ENCODE results near the gene ARL14EP.

Gene ARL14EP

GRCh38 chr11:30328681-30329080 is 5.8 kb downstream of the ARL14EP start:
- no peak for DNase-seq

- no peak for DNase-seq
Observed at GRCh38 chr11:30329150-30329940, 6.4 kb downstream of the ARL14EP start.

DNA sequence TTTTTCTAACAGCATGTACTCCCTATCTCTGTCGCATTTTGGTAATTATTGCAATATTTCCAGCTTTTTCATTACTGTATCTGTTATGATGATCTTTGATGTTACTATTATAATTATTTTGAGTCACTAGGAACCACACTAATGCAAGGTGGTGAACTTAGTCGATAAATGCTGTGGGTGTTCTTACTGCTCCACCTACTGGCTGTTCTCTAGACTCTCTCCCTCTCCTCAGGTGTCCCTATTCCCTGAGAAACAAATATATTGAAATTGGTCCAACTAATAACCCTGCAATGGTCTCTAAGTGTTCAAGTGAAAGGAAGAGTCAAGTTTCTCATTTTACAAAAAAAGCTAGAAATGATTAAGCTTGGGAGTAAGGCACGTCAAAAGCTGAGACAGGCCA is 10.5 kb downstream of the ARL14EP start:
- DNase-seq = no peak

GRCh38 chr11:30342736-30343166 is 19.8 kb downstream of the ARL14EP start:
- no peak for DNase-seq

DNA sequence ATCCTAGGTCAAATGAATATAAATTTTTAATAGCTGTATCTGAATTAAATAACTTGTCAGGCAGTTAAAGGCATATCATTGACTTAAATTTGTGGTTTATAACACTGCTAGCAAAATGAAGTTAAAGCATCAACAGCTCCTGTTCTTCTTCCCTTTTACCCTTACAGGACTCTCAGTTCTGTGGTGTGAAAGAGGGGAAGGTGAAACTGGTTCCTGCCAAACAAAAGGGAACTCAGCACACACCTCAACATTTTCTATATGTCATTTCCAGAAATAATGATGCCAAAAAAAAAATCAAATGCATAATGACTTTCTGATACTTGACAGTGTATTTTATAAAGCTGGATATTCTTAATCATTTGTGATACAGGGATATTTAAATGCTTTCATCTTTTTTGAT is 21.2 kb downstream of the ARL14EP start:
- DNase-seq = no peak

DNA sequence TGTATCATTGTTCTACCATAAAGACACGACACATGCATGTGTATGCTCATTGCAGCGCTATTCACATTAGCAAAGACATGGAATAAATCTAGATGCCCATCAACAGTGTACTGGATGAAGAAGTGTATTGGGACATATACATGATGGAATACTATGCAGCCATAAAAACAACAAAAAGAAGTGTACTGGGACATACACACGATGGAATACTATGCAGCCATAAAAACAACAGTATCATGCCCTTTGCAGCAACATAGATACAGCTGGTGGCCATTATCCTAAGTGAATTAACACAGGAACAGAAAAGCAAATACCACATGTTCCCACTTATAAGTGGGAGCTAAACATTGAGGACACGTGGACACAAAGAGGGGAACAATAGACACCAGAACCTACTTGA is 22.7 kb downstream of the ARL14EP start:
- DNase-seq = no peak

DNA sequence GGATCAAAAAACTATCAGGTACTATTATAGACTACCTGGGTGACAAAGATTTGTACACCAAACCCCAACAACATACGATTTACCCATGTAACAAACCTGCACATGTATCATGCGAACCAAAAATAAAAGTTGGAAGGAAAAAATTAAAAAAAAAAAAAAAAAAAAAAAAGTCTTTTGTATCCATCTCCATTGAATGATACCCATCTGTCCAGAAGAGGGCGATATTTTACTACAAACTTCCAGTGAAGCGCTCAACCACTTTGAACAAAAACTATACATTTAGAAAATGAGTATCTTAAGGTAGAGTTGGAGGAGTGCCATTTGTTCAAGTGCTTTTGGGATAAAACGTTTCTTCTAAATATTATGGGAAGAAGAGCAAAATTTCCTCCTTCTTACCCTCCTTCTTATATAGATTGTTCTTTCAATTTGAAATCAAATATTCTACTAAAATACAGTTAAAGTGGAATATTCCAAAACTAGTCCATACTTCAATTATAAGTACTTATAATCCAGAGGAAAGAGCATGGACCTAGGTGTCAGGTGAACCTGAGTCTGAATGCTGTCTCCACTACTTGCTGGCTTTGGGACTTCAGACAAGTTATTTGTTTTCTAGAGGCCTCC is 23.3 kb downstream of the ARL14EP start:
- DNase-seq = no peak

DNA sequence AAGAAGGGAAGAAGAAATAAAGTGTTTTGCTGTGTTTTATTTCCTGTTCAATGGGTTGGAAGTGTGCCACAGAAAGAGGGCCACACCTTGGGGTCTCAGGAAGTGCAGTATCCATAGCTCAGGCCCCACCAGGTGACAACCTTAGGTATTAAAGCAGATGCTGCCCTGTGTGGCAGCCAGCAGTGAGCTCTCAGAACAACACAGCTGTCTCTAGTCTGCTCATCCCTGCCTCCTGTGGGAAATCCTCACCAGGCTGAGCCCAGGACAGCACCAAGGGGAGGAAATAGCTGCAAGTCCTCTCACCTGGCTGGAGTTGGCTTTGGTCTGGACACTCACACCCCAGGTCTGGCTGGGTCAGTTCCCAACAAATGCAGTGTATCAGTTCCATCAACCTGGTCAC is 25.1 kb downstream of the ARL14EP start:
- DNase-seq = no peak

GRCh38 chr11:30349885-30350284 is 27.0 kb downstream of the ARL14EP start:
- no peak for DNase-seq

GRCh38 chr11:30350384-30350783 is 27.5 kb downstream of the ARL14EP start:
- DNase-seq = no peak

DNA sequence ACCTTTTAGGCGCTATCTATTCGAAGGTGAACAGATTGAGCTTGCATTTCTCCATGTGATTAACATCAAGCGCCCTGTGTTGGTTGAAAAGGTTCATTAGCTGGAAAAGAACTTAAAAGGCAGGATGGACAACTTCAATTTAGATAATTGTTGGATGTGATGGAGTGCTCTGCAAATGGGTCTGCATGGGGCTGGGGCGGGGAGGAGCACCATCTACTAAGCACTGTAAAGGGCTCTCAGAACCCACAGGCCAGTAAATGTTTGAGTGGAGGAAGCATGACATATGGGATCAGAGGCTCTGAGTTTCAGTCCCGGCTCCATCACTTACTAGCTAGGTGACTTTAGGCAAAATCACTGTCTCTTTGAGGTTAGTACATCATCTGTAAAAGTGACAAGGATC is 28.2 kb downstream of the ARL14EP start:
- no peak for DNase-seq

DNA sequence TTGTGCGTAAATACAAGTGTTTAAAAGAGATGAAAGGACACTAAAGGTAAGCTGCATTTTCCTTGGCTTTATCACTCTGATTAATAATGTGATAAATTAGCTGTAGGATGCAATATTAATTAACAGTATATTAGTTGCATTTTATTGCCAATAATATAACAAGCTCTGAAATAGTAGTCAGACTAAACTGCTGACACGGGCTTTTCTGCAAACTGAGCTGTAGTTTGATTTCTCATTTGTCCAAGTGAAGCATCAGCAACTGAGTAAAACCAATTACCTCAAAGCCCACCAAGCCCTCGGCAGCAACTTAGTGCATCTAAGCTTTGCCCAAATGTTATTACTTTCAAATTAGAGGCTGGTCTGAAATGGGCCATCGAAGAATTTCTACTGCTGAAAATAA is 33.5 kb downstream of the ARL14EP start:
- no peak for DNase-seq

DNA sequence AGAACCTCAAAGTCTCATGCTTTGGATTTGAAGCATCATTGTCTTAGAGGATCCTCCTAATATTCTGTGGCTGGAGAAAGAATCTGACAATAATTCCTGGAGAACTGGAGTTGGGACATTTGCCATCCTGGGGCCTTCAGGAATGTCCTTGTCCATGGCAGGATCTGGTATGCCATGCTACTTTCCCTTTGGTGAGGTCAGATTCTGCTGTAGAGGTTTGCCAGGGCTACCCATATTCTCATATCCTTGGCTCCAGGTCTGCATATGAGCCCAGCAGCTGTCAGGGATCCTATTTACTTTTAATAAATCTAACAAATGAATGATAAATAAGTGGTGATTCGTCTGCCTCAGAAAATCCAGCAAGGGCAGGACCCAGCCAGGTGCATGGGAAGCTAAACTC is 35.0 kb downstream of the ARL14EP start:
- DNase-seq = no peak

DNA sequence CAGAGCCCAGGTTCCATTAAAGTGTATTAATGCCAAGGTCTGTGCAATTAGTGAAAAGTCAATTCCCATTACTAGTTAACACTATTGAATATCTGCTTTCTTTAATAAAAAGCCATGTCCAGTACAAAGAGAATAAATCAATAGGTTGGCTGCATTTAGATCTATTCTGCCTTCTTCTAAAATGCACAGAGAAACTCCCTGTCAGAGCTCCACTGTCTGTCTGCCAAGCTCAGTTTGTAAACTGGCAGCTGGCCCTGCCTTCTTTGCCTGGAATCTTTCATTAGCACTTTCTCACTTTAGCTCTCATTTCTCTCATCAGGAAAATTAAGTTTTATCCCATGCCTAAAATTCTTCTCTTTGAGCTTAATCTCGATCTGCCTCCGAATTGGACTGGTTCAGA is 35.6 kb downstream of the ARL14EP start:
- no peak for DNase-seq

GRCh38 chr11:30360741-30361140 is 37.8 kb downstream of the ARL14EP start:
- DNase-seq = no peak

DNA sequence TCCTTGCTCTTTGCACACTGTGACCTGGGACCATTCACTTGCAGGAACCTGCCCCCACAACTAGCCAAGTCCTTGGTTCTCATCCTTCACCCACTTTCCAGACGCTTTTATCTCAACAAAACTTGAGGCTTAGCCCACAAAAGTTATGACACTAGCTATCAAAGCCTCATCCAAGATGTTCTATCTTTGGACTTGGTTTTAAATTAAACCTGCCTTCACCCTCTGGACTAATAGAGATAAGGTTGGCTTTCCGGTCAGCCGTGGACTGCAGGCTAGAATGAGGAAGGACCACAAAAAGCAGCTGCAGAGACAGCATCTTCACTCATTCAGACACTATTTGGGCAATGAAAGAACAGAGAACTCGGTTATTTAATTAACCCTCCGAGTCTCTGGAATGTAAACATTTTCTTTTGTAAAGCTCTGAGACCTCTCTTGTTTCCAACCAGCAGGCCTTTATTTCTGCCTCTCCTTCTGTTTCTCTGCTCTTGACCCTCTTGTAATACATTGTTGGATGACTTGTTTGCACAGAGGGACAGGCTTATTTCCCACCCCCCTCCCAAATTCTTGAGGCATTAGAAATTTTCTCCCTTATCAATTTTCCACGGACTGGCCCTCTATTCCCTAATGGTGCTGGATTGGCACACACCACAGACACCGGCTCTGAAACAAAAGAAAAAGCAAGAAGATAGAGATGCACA is 41.4 kb downstream of the ARL14EP start:
- DNase-seq = no peak

DNA sequence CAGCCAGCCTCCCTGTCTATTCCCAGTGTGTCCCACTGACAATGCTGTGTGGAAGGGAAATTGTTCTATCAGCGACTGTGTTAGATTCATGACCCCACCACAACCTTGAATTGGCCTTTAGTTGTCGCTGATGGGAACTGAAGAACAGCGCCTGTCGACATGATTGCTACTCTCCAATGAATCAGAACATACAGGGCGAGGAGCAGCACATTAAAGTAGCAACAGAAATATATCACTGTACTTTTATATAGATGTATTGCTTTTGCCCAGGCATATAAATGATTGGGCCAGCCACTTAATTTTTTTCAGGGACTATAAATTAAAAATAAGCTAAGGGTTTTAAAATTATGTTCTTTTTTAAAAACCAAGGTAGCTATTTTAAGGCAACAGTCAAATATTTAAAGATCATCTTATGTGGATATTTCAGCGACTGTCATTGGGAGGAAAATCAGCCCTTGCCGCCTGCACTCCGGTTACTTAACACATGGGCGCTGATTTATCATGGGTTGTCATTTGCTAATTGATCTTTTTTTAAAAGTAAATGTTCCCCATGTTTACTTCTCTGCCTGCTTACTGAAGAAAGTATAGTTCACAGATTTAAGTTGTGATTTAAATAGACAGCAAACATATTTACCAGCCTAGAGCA is 42.1 kb downstream of the ARL14EP start:
- DNase-seq = no peak

DNA sequence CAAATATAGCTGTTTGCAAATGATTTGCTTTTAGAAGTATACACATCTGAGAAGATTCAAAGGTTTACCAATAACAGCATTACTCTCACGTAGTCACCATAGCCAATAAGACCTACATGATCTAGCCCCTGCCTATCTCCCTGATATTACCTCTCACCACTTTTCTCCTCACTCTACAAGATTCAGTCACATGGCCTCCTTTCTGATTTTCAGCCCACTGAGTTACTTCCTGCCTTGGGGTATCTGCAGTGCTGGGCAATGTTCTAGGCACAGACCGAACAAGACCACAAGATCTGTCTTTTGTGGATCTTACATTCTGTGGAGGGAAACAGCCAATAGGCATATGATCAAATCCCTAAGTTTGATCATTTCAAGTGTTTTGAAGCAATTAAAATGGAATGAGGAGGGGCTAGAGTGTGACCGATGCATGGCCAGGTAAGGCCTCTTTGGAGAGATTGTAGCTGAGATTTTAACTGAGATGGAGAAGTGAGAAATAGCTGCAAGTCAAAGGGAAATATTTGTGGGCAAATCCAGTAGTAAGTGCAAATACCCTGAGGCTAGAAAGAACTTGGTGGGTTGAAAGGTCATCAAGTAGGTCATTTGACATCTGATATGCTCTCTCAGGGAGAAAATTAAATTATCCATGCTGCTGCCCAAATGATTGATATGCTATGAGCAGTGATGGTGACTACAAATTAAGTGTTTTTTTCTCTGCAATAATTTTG is 43.1 kb downstream of the ARL14EP start:
- no peak for DNase-seq

- DNase-seq = no peak
Observed at GRCh38 chr11:30368394-30368793, 45.5 kb downstream of the ARL14EP start.

- no peak for DNase-seq
Observed at GRCh38 chr11:30370164-30370563, 47.3 kb downstream of the ARL14EP start.

DNA sequence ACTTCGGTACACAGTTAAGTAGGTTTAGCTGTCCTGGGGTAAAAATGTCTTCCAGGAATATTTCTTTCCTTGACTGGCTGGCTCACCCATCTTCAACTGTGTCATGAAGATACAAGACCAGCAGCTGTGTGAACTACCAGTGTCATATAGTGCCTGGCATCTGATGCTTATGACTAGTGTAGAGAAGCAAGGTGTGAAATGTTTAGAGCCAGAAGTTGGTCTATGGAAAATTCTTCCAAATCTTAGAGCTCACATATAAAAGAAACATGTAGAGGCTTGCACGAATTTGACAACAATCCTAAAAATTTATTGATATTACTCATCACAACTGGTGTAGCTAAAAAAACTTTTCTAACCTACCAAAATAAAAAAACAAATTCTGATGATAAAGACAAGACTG is 54.4 kb downstream of the ARL14EP start:
- no peak for DNase-seq

GRCh38 chr11:30380846-30381245 is 57.9 kb downstream of the ARL14EP start:
- DNase-seq = no peak

DNA sequence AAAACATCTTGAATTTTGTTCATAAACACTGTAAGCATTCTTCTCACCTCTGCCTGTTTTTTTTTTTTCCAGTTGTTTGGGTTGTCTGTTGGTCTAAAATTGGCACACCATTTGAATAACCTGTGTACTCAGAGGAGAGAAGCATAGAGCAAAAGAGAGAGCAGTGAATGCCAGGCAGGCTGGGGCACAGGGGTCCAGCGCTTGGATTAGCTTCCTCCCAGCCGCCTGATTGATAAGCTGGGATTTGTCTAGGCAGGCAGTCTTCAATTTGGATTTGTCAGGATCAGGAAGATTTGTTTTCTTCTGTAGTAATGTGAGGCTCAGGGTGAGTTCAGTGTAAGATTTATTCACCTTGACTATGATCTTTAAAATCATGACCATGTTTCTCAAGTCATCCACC is 59.0 kb downstream of the ARL14EP start:
- no peak for DNase-seq
